Thymus (tissue), 11 donors: ENCODE data around the gene THOC7. TPM values are rescaled to one million over a fixed set of nuclear protein-coding genes. Genes with fewer than 3 reads are reported as not detected.

Experiments
- DNase-seq, 9 donors: peaks; one replicate each; pipeline ENCODE4 v3.0.0-alpha.2; 2013; ENCODE audit warnings: low spot score in 9 of 9, low read depth in 6 of 9, missing footprints in 1 of 9
- H3K27ac ChIP-seq, 2 donors: one replicate each; pipeline ENCODE4 v1.5.1; 2013; ENCODE audit warnings: control low read depth in 1 of 2, low read depth in 1 of 2, low read length in 1 of 2, mild to moderate bottlenecking in 1 of 2, moderate library complexity in 1 of 2
- H3K27me3 ChIP-seq, 2 donors: one replicate each; pipeline ENCODE4 v1.5.1; 2013; ENCODE audit warnings: low read length in 1 of 2; ENCODE audit not compliant: control insufficient read depth in 2 of 2, insufficient read depth in 1 of 2
- H3K36me3 ChIP-seq, 2 donors: one replicate each; pipeline ENCODE4 v1.5.1; 2013; ENCODE audit warnings: low read length in 1 of 2, mild to moderate bottlenecking in 1 of 2, moderate library complexity in 1 of 2; ENCODE audit not compliant: control insufficient read depth in 2 of 2, insufficient read depth in 2 of 2
- H3K4me1 ChIP-seq, 2 donors: one replicate each; pipeline ENCODE4 v1.5.1; 2013; ENCODE audit warnings: low read length in 2 of 2; ENCODE audit not compliant: control insufficient read depth in 2 of 2, insufficient read depth in 2 of 2
- H3K4me3 ChIP-seq, 2 donors: one replicate each; pipeline ENCODE4 v1.5.1; 2013; ENCODE audit warnings: low read length in 2 of 2, control low read depth in 1 of 2, mild to moderate bottlenecking in 1 of 2
- H3K9me3 ChIP-seq, 2 donors: one replicate each; pipeline ENCODE4 v1.5.1; 2013; ENCODE audit warnings: low read length in 1 of 2, mild to moderate bottlenecking in 1 of 2; ENCODE audit not compliant: control insufficient read depth in 2 of 2, insufficient read depth in 1 of 2
- WGBS: extraction: QIAGEN DNeasy Blood & Tissue Kit; methylation state at CpG from one replicate; pipeline ENCODE4 v1.1.7; 2013; 5-methylcytosine and 5-hydroxymethylcytosine counted together
- polyA plus RNA-seq: library from polyadenylated mRNA; stranded (reverse); fragments of 200-250 nt; gene quantifications from one replicate; pipeline ENCODE4 v1.2.3, GENCODE V29; 2013
- total RNA-seq: library from RNA; stranded (reverse); fragments of 120-200 nt; gene quantifications from one replicate; pipeline ENCODE4 v1.2.4, GENCODE V29; 2013
- donor health status: healthy.

Gene THOC7
- total and polyA plus RNA-seq, 2 donors: 73.8 to 148 TPM

DNA sequence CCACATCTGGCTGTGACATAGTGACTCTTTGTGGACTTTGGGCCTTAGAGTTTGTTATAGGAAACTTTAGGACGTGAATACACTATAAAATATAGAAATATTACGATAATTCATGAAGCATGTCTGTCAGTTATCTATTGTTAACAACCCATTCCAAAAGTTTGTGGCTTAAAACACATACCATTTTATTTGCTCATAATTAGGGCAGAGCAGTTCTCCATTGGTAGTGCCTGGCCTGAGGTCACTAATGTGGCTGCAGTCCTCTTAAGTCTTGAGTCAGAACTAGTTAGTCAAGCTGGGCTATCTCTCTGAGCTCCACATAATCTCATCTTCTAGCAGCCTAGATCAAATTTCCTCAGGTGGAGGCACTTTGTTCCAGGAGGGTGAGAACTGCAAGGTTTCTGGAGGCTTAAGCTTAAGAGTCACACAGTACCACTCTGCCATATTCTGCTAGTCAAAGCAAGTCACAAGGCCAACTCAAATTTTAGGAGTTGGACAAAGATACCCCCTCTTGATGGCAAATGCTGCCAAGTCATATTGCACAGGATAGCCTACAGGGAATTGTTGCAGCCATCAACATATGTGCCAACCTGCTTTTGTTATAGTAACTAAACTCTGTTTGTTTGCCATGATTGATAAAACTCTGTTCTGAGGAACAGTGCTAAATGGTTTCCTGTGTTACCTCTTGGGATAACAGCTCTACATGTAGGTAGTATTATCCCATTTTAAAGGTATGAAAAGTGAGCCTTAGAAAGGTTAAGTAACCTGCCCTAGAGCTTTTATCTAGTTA is 8.7 kb upstream of the THOC7 start:
- Histone ChIP-seq H3K27me3 (no peaks in the 10 kb centered on the region), H3K27ac (no peak overlapping the region), H3K9me3 (no peaks in the 10 kb centered on the region), H3K36me3 (peaks cover 0 to 6% of the 10 kb centered on the region in 2 donors), H3K4me1 (peaks cover 1 to 3% of the 10 kb centered on the region in 2 donors), H3K4me3 (no peak overlapping the region)
- 98% methylated on average over 2 of the region's 2 CpGs for WGBS
- DNase-seq: no peak

DNA sequence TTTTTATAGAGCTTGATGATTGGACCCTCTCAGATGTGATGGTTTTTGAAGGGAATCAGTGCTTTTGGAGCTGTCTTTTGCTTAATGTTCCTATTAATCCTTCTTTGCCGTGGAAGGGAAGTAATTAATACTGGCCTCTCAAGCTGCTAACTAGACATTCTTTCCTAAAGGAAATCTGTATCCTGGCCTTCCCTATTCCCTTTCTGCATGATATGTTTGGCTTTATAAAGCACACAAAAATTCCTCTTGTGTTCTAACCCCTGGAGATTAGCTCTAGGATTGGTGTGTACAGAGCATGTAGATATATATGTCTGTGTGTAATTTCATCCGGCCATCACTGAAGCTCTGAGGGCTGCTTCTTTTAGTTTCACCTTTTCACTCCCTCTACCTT is 7.0 kb upstream of the THOC7 start:
- H3K4me1 ChIP-seq: peaks cover 0 to 3% of the 10 kb centered on the region in 2 donors
- DNase-seq: no peak
- no peaks in the 10 kb centered on the region for H3K9me3 ChIP-seq
- no peaks in the 10 kb centered on the region for H3K27me3 ChIP-seq
- no peak overlapping the region for H3K4me3 ChIP-seq
- WGBS: 89% methylated on average over 2 of the region's 2 CpGs
- H3K27ac ChIP-seq: no peak overlapping the region
- peaks cover 0 to 8% of the 10 kb centered on the region in 2 donors for H3K36me3 ChIP-seq

DNA sequence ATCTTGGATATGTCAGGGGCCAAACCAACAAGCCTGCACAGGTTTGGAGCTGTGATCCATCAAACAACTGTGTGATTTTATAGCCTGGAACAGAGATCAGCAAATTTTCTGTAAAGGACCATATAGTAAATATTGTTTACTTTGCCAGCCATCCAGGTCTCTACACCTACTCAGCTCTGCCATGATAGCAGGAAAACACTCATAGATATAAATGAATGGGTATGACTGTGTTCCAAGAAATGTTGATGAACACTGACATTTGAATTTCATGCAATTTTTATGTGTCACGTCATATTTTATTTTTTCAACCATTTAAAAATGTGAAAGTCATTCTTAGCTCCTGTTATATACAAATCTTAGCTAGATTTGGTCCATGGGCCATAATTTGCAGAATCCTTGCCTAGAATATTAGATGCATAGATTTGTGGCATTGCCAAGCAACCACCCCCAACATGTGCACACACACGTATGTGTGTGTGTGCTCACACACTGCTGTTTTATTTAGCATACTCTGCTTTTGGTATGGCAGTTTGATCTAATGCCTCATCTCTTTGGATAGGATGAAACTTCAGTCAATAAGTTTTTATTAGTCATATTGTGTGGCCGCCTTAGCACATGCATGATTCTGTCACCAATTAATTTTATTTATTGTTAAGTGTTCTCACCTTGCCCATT is 6.5 kb upstream of the THOC7 start:
- Histone ChIP-seq H3K4me3 (no peak overlapping the region), H3K36me3 (peaks cover 0 to 8% of the 10 kb centered on the region in 2 donors), H3K4me1 (peaks cover 0 to 3% of the 10 kb centered on the region in 2 donors), H3K27me3 (no peaks in the 10 kb centered on the region), H3K27ac (no peak overlapping the region), H3K9me3 (no peaks in the 10 kb centered on the region)
- 96% methylated on average over 3 of the region's 3 CpGs for WGBS
- DNase-seq: no peak

DNA sequence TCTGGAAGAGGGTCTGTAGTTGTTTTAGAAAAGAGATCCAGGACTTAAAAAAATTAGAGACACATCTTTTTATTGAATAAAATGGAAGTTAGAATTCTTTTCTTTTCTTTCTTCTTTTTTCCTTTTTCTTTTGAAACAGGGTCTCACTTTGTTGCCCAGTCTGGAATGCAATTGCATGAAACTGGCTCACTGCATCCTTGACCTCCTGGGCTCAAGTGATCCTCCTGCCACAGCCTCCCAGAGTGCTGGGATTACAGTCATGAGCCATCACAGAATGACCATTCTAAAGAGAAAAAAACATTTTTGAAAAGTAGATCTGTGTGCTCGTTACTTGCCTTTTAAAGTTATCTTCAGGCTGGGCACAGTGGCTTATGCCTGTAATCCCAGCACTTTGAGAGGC is 3.6 kb upstream of the THOC7 start:
- WGBS: 100% methylated on average over 1 of the region's 1 CpG
- peaks cover 6 to 8% of the 10 kb centered on the region in 2 donors for H3K4me1 ChIP-seq
- no peak overlapping the region for H3K27ac ChIP-seq
- H3K27me3 ChIP-seq: no peaks in the 10 kb centered on the region
- DNase-seq: no peak
- peaks cover 0 to 8% of the 10 kb centered on the region in 2 donors for H3K36me3 ChIP-seq
- H3K4me3 ChIP-seq: no peak overlapping the region
- no peaks in the 10 kb centered on the region for H3K9me3 ChIP-seq

DNA sequence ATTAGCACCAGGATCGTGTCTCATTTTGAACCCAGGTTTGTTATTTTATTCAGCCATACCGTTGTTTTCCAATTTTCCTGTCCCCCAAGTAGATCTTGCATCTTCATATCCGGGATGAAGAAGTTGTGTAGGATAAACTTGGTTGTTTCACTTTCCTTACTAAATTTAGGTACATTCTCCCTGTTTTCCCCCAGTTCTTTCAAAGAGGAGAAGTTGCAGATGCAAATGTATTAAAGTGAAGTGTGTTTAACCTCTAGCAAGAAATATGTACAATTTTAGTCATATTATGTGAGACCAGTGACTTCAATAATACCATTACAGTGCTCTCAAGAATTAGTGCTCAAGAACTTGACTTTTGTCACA is 1.3 kb upstream of the THOC7 start:
- H3K9me3 ChIP-seq: no peaks in the 10 kb centered on the region
- peak overlapping the region; percentile 55 to 62 for H3K27ac ChIP-seq
- WGBS: 6% methylated on average over 3 of the region's 3 CpGs
- peaks cover 0 to 8% of the 10 kb centered on the region in 2 donors for H3K36me3 ChIP-seq
- peak overlapping the region; percentile 69 to 82 for H3K4me3 ChIP-seq
- peaks cover 6 to 8% of the 10 kb centered on the region in 2 donors for H3K4me1 ChIP-seq
- no peak for DNase-seq
- no peaks in the 10 kb centered on the region for H3K27me3 ChIP-seq

DNA sequence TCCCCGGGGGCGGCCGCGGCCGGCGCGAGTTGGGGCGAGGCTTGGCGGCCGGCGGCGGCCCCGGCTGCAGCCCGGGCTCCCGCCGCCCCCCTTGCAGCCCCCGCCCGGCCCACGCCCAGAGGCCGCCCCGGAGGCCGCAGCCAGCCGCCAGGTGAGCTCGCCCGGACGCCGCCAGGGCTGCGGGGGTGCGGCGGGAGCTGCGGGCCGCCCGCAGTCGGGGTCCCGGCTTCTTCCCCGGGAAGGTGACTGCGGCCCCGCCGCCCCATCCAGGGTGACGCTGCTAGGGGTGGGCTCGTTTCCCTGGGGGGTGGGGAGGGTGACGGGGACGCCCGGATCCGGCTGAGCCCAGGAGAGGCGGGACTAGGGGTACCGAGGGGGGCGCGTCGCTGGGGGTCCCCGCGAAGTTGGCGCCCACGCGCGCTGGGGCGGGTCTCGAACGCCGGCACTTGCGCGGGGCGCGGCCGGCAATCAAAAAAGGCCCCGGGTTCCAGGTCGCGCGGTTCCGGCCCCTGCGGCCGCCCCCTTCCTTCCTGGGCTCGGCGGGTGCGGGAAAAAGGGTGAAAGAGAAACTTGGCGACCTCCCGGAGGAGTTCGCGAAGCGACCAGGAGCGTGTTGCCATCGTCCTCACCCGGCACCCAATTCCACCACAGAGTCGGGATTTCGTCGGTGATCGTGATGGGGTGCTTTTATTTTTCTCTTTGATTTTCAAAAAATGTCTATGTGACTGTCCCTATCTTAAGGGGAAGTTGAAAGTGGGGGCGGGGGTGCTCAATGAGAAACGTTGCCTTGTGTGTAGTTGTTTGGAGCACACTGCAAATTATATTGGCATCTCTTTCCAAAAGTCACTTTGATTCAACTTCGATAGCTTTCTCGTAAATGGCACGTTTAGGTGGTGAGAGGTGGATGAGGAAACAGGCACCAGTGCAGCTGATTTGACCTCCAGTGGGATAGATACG is 681 bp upstream of the THOC7 start:
- peak overlapping the region; percentile 62 to 86 for H3K27ac ChIP-seq
- WGBS: under 1% methylated on average over 93 of the region's 93 CpGs
- no peaks in the 10 kb centered on the region for H3K27me3 ChIP-seq
- DNase-seq: peak in 6 of 9 donors; percentile 23 to 67 (median 39)
- H3K4me3 ChIP-seq: peak overlapping the region; percentile 69 to 82
- peaks cover 6 to 8% of the 10 kb centered on the region in 2 donors for H3K4me1 ChIP-seq
- no peaks in the 10 kb centered on the region for H3K9me3 ChIP-seq
- peaks cover 0 to 8% of the 10 kb centered on the region in 2 donors for H3K36me3 ChIP-seq

DNA sequence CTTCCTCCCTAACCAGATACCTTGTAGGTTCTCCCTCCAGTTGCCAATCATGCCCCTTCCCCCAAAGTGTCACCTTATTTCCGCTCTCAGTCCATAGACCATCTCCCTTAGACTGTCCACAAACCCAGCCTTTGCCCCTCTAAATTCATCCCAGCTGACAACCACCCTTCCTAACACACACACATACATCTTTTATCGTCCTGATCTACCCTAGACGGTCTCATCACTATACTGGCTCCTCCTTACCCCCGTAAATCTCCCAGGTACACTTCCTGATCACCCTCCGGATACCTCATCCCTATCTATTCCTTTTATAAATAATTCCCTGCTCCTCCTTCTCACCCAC is 828 bp downstream of the THOC7 start:
- 28% methylated on average over 5 of the region's 5 CpGs for WGBS
- H3K27me3 ChIP-seq: no peaks in the 10 kb centered on the region
- no peaks in the 10 kb centered on the region for H3K9me3 ChIP-seq
- peak in 1 of 9 donors; percentile 18 for DNase-seq
- H3K4me3 ChIP-seq: peak overlapping the region; percentile 76 to 82
- peaks cover 0 to 5% of the 10 kb centered on the region in 2 donors for H3K36me3 ChIP-seq
- H3K4me1 ChIP-seq: peaks cover 6 to 8% of the 10 kb centered on the region in 2 donors
- peak overlapping the region in 1 of 2 donors; percentile 9 for H3K27ac ChIP-seq

DNA sequence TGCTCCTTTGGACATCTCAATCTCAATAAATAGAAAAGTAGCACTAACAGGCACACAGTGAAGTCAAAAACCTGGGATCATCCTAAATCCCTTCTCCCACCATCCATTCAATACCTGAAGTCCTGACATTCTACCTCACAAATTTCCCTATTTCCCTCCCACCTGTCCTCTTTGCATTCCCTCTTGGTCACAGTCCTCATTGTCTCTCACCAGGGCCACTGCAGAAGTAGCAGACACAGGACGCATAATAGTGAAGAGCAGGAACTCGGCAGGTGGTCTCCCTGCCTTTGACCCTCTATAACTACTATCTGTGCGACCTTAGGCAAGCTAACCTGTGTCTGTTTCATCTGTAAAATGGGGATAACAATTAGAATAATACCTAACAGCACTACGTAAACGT is 2.3 kb downstream of the THOC7 start:
- no peak overlapping the region for H3K4me3 ChIP-seq
- H3K9me3 ChIP-seq: no peaks in the 10 kb centered on the region
- H3K27ac ChIP-seq: no peak overlapping the region
- no peaks in the 10 kb centered on the region for H3K27me3 ChIP-seq
- no peak for DNase-seq
- WGBS: 98% methylated on average over 5 of the region's 5 CpGs
- H3K4me1 ChIP-seq: peaks cover 6 to 8% of the 10 kb centered on the region in 2 donors
- H3K36me3 ChIP-seq: no peaks in the 10 kb centered on the region
